ENCODE data around the gene S100Z. TPM values are rescaled to one million over a fixed set of nuclear protein-coding genes. Genes with fewer than 3 reads are reported as not detected.
"Not testable (repeated sequence)": the region's sequence is repeated elsewhere in the genome, so short reads cannot be mapped to it uniquely, and the experiment has no call there.

S100Z gene
- total and polyA plus RNA-seq, 8 donors, result 0.16 to 0.60 (median 0.39) TPM

DNA sequence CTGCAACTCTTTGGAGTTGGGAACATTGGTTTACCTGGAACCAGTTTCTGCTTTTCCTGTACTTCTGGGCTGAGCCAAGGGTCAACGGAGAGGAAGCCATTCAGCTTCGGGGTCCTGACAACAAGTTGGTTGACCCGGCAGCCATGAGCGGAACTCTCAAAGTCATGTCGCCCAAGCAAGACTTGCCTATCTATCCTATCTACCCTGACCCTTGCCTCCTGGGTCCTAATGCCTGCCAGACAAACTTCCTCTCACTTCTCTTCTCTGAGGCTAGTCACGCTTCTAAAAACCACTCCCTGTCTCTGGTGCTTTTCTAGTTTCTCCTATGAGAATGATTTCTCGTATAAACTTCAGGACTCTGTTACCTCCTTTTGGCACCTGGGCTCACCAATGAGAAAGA is 58.4 kb downstream of the S100Z start:
- TF ChIP-seq, protein P1, sequence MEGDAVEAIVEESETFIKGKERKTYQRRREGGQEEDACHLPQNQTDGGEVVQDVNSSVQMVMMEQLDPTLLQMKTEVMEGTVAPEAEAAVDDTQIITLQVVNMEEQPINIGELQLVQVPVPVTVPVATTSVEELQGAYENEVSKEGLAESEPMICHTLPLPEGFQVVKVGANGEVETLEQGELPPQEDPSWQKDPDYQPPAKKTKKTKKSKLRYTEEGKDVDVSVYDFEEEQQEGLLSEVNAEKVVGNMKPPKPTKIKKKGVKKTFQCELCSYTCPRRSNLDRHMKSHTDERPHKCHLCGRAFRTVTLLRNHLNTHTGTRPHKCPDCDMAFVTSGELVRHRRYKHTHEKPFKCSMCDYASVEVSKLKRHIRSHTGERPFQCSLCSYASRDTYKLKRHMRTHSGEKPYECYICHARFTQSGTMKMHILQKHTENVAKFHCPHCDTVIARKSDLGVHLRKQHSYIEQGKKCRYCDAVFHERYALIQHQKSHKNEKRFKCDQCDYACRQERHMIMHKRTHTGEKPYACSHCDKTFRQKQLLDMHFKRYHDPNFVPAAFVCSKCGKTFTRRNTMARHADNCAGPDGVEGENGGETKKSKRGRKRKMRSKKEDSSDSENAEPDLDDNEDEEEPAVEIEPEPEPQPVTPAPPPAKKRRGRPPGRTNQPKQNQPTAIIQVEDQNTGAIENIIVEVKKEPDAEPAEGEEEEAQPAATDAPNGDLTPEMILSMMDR (IDR thresholded peaks at IDR 0.05), result no peak
- intact Hi-C loops (cut with DNase I), result no loop called here

DNA sequence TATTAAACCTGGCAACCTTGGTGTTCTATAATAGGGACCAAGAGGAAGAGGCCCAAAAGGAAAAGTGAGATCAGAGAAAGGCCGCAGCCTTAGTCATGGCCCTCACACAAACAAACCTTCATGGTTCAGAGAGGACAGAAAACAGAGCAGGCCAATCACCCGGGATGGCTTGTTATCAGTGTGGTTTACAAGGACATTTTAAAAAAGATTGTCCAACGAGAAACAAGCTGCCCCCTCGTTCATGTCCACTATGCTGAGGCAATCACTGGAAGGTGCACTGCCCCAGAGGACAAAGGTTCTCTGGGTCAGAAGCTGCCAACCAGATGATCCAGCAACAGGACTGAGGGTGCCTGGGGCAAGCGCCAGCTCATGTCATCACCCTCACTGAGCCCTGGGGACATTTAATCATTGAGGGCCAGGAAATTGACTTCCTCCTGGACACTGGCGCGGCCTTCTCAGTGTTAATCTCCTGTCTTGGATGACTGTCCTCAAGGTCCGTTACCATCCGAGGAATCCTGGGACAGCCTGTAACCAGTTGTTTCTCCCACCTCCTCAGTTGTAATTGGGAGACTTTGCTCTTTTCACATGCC is 60.6 kb downstream of the S100Z start:
- DNase-seq; intact Hi-C loops (cut with DNase I); H3K9me3 ChIP-seq; H3K27ac ChIP-seq; H3K27me3 ChIP-seq; H3K36me3 ChIP-seq; H3K4me3 ChIP-seq; H3K4me1 ChIP-seq; ATAC-seq: not testable (repeated sequence)

More for the DNA sequence above, 58.4 kb downstream of the S100Z start:
- Histone ChIP-seq H3K27ac (no peak overlapping the region), H3K36me3 (no peaks in the 10 kb centered on the region), H3K4me1 (no peaks in the 10 kb centered on the region), H3K9me3 (no peaks in the 10 kb centered on the region), H3K4me3 (no peak overlapping the region), H3K27me3 (no peaks in the 10 kb centered on the region)
- ATAC-seq (no peak), DNase-seq (no peak)

DNA sequence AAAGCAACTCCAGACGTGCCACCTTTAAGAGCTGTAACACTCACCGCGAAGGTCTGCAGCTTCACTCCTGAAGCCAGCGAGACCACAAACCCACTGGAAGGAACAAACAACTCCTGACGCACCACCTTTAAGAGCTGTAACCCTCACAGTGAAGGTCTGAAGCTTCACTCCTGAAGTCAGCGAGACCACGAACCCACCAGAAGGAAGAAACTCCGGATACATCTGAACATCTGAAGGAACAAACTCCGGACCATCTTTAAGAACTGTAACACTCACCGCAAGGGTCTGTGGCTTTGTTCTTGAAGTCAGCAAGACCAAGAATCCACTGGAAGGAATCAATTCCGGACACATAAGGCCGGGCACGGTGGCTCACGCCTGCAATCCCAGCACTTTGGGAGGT is 64.9 kb downstream of the S100Z start:
- intact Hi-C loops (cut with DNase I); H3K27ac ChIP-seq; DNase-seq; H3K4me3 ChIP-seq; H3K4me1 ChIP-seq; ATAC-seq; H3K27me3 ChIP-seq; H3K9me3 ChIP-seq; H3K36me3 ChIP-seq: not testable (repeated sequence)

DNA sequence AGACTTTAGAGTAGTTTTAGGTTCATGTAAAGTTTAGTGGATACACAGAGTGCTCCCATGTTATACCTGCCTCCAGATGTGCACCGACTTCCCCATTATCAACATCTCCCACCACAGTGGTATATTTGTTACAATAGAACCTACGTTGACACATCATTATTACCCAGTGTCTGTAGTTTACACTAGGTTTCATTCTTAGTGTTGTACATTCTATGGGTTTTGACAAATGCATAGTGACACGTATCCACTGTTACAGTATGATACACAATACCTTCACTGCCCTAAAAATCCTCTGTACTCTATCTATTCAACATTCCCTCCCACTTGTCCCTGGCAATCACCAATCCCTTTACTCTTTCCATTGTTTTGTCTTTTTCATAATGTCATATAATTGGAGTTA is 68.7 kb downstream of the S100Z start:
- TF ChIP-seq, protein P1 (IDR thresholded peaks at IDR 0.05), result no peak
- intact Hi-C loops (cut with DNase I), result no loop called here
- no peak for ATAC-seq
- no peak for DNase-seq
- no peaks in the 10 kb centered on the region for H3K27me3 ChIP-seq
- H3K27ac ChIP-seq, result no peak overlapping the region
- H3K4me1 ChIP-seq, result no peaks in the 10 kb centered on the region
- no peaks in the 10 kb centered on the region for H3K36me3 ChIP-seq
- peaks cover 0 to 5% of the 10 kb centered on the region in 2 donors for H3K9me3 ChIP-seq
- no peak overlapping the region for H3K4me3 ChIP-seq

DNA sequence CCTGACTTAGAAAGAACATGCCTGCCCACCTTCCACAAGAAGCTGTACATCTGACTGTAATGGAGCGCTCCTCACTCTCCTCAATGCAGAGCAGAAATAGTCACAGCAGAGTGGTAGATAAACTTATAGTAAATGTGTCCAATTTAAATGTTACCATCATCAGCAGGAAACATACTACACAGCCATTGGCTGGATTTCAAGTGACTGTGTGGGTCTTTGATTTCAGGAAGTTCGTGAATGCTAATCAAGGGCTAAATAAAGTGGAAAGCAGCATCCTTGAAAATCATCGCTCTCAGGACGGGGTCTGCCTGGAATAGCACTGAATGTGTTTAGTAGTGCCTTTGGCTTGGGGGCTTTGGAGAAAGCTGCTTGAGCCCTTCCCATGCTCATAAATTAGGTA is 70.7 kb downstream of the S100Z start:
- Histone ChIP-seq H3K27me3 (no peaks in the 10 kb centered on the region), H3K27ac (no peak overlapping the region), H3K4me1 (no peaks in the 10 kb centered on the region), H3K36me3 (no peaks in the 10 kb centered on the region), H3K4me3 (no peak overlapping the region), H3K9me3 (peaks cover 0 to 3% of the 10 kb centered on the region in 2 donors)
- TF ChIP-seq, protein P1 (IDR thresholded peaks at IDR 0.05), result no peak
- ATAC-seq (no peak), DNase-seq (no peak)
- intact Hi-C loops (cut with DNase I), result no loop called here

DNA sequence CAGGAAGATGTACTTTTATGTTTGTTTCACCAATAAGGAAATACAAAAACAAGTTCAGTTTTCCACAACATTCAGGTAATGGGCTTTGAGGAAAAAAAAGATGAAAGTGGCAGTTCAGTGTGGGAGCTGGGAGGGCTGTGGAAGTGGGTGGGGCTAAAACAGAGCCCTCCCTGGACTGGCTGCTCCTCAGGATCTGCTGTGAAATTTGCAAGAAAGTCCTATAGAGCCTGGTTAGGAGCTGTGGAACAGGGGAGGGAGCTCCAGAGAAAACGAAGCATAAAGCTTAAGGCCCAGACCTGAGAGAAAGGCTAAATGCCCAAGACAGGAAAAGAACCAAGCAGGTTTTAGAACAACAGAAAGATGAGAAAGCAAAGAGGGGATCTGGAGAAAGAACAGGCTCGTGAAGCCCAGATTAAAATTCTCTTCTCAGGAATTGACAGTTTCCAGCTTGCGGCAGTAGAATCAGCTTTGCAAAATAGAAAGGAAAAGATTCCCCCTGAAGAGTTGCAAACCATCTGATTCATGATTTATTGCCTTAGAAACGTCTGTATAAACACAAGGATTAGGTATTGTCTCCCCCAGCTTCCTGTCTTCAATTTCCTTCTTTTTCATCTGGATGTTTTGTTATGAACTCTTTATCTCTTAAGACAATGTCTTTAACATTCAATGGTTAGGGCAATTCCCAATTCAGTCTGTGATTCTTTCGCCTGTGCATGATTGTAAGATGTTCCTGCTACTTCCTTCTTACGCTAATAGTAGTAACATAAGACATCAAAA is 76.7 kb downstream of the S100Z start:
- TF ChIP-seq, protein P1 (IDR thresholded peaks at IDR 0.05), result no peak
- no peaks in the 10 kb centered on the region for H3K27me3 ChIP-seq
- ATAC-seq (no peak), DNase-seq (no peak)
- no peaks in the 10 kb centered on the region for H3K4me1 ChIP-seq
- no peaks in the 10 kb centered on the region for H3K36me3 ChIP-seq
- no peak overlapping the region for H3K27ac ChIP-seq
- H3K9me3 ChIP-seq, result no peaks in the 10 kb centered on the region
- intact Hi-C loops (cut with DNase I), result no loop called here
- no peak overlapping the region for H3K4me3 ChIP-seq
